Choroid plexus epithelial cell (primary cell): ENCODE measurements around the gene SLC16A8.

Experiments used
- DNase-seq: peaks from one replicate; pipeline ENCODE4 v3.0.0-alpha.2; 2010; ENCODE audit warnings: low read depth
- H3K4me3 ChIP-seq: 2 replicates; pipeline ENCODE4 v1.5.1; 2011; ENCODE audit warnings: low read depth, mild to moderate bottlenecking, control low read depth, low read length, moderate library complexity
- TF ChIP-seq, protein P1 (sequence below): conservative IDR thresholded peaks from 2 replicates; pipeline ENCODE4 v1.5.1; 2011; ENCODE audit warnings: low read depth, mild to moderate bottlenecking, control low read depth, inconsistent platforms, low read length, moderate library complexity

Gene SLC16A8

DNA sequence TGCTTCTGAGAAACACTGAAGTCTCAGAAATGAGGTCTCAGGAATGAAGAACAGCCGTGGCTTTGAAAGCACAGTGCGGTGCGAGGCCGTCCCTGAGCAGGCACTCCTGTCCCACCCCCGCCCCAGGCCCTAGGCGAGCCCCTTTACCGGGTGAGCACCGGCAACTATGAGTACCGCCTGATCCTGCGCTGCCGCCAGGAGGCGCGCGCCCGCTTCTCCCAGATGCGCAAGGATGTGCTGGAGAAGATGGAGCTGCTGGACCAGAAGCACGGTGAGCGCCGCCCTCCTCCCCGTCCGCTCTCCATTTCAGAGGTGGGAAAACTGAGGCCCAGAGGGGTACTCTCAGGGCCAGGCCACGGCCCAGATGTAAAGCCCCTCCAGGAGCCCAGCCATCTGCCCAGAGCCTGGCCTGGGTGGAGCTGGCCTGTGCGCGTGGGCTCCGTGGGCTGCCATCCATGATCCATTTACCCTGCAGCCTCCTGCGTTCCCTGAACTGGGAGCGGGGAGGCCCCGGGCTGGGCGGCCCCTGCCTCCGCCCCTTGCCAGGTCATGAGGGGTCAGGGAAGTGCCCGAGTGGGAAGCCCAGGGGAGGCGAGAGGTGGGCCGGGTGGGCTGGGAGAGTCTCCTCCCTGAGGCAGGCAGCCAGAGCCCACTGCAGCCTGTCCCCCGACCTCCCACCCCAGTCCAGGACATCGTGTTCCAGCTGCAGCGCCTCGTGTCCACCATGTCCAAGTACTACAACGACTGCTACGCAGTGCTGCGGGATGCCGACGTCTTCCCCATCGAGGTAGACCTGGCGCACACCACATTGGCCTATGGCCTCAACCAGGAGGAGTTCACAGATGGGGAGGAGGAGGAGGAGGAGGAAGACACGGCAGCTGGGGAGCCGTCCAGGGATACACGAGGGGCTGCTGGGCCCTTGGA lies 9.5 kb downstream of the SLC16A8 start:
- H3K4me3 ChIP-seq: no peak overlapping the region
- TF ChIP-seq, protein P1, sequence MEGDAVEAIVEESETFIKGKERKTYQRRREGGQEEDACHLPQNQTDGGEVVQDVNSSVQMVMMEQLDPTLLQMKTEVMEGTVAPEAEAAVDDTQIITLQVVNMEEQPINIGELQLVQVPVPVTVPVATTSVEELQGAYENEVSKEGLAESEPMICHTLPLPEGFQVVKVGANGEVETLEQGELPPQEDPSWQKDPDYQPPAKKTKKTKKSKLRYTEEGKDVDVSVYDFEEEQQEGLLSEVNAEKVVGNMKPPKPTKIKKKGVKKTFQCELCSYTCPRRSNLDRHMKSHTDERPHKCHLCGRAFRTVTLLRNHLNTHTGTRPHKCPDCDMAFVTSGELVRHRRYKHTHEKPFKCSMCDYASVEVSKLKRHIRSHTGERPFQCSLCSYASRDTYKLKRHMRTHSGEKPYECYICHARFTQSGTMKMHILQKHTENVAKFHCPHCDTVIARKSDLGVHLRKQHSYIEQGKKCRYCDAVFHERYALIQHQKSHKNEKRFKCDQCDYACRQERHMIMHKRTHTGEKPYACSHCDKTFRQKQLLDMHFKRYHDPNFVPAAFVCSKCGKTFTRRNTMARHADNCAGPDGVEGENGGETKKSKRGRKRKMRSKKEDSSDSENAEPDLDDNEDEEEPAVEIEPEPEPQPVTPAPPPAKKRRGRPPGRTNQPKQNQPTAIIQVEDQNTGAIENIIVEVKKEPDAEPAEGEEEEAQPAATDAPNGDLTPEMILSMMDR: peak; percentile 63
- peak; percentile 41 for DNase-seq

DNA sequence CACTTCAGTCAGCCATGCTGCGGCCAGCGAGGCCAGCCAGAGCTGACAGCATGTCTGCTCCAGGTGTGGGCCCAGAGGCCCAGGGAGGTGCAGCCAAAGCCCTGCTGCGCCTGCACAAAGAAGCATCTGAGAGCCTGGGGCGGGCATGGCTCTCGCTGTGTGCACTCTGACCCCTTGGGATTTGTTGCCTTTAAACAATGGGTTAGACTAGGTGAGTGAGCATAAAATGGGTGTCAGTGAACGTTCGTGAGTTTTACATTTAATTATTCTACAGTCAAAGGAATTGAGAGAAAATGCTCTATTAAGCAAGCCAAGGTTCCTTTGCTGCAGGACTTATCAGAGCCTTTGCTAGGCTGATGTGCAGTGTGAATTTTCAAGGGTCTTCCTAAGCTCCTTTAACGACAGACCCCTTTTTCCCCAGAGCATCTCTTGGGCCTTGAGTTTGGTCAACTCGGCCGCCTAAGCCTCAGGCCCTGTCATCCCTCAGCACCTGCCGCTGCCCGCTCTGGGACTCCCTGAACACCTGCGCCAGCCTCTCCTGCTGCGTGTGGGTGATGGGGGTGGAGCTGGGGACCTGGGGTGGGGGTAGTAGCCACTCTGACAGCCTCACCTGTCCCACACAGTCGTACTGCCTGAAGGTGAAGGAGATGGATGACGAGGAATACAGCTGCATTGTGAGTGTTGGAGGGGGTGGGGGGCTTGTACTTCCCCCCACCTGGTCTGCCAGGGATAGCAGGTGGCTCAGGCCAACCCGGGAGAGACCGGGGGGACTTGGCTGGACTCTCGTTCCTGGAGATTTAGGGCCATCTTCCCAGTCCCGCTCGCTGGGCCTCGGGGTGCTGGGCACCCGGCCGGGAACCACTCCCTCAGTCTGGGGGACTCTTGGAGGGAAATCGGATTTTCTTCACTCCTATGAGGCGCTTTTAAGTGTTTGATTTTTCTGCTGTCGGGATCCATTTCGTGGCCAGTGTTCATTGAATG lies 10.5 kb downstream of the SLC16A8 start:
- DNase-seq: no peak
- TF ChIP-seq, protein P1: no peak
- H3K4me3 ChIP-seq: no peak overlapping the region

DNA sequence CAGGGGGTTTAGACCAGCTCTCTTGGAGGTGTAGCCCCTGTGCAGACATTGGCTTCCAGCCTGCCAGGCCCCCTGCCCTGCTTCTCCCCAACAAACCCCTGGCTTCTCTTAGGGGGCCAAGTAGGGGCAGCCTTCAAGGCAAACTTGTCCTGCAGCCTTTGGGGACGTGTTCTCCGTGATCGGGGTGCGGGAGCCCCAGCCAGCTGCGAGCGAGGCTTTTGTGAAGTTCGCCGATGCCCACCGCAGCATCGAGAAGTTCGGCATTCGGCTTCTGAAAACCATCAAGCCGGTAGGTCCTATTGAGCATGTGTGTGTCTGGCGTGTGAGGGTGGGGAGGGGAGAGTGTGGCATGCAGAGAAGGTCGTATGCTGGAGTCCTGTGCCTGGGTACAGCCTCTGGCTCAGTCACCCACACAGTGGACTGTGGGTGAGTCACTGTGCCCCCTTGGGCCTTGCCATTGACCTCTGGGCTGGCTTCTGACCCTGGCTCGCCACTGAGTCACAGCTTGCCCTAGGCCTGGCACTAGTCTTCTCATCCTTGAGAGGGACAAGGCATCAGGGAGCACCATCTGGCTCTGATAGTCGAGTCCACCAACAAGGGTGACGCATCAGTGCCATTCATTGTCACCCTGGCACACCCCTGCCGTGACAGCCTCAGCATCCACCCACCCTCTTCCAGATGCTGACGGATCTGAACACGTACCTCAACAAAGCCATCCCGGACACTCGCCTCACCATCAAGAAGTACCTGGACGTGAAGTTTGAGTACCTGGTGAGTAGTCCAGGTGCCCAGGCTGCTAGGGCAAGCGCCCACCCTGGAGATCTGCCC lies 11.4 kb downstream of the SLC16A8 start:
- DNase-seq: no peak
- TF ChIP-seq, protein P1: no peak
- H3K4me3 ChIP-seq: no peak overlapping the region

DNA sequence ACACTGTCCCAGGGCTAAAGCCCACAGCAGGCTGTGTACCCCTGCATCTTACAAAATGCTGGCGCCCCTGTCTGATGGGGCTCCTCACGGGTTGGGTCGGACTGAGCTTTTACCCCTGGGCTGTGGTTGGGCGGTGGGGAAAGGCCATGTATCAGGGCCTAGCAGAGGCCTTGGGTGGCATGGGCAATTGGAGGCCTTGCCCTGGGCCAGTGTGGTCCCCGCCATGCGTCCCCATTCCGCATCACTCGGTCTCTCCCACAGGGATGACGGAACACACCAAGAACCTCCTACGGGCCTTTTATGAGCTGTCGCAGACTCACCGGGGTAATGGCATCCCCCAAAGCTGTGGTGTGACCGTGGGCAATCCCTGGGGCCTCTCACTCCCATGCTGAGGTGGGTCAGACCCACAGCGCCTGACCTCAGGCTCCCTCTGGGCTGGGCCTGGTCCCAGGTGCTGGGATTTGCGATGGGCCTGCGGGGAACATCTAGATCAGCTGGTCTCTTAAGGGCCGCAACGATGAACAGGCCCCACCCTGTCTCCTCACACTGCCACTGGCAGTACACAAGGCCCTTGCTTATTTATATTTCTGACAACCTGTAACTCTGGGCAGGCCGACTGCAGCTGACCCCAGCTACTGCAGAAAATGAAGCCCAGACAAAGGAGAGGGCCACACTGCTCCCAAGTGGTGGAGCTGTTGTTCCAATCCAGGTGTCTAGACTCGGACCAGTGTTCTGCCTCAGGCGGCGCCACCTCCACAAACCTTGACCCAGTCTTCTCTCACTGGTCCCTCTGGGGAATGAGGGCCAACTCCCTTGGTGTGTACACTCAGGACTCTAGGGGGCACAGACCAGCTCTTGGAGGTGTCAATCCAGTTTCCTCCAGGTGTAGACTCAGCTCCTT lies 12.3 kb downstream of the SLC16A8 start:
- TF ChIP-seq, protein P1: no peak
- no peak overlapping the region for H3K4me3 ChIP-seq
- DNase-seq: no peak

DNA sequence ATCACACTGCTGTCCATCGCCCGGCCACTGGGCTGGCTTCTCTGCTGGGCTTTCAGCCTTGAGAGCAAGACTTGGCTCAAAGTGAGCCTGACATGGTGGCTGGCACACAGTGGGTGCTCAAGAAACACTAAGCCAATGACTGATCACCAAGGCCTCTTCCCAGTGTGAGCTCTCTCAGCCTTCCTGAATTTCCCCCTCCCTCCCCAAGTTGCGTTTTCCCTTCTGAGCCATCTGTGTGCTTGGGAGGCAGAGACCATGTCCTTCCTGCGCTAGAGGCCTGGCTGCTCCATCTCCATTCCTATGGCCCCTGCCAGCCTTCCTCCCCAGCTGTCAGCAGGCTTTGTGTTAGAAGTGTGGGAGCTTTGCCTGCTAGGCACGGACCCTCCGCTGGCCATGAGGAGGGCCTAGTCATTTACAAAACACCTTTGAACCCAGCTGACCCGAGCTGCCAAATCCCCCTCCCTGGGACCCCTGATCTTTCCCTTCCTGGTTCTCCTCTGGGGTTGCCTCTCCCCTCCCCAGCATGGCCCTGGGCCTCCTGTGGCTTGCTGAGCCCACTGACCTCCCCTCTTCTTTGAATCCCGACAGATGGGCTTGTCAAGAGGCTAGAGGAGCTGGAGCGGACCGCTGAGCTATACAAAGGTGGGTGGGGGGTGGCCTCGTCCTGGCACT lies 13.6 kb downstream of the SLC16A8 start:
- H3K4me3 ChIP-seq: no peak overlapping the region
- TF ChIP-seq, protein P1: no peak
- DNase-seq: no peak
